Measurements from ENCODE around the gene PCDHA2. TPM values are rescaled to one million over a fixed set of nuclear protein-coding genes. Genes with fewer than 3 reads are reported as not detected.

PCDHA2 gene
- total RNA-seq, 1 experiment from 2014 or later, result not detected

DNA sequence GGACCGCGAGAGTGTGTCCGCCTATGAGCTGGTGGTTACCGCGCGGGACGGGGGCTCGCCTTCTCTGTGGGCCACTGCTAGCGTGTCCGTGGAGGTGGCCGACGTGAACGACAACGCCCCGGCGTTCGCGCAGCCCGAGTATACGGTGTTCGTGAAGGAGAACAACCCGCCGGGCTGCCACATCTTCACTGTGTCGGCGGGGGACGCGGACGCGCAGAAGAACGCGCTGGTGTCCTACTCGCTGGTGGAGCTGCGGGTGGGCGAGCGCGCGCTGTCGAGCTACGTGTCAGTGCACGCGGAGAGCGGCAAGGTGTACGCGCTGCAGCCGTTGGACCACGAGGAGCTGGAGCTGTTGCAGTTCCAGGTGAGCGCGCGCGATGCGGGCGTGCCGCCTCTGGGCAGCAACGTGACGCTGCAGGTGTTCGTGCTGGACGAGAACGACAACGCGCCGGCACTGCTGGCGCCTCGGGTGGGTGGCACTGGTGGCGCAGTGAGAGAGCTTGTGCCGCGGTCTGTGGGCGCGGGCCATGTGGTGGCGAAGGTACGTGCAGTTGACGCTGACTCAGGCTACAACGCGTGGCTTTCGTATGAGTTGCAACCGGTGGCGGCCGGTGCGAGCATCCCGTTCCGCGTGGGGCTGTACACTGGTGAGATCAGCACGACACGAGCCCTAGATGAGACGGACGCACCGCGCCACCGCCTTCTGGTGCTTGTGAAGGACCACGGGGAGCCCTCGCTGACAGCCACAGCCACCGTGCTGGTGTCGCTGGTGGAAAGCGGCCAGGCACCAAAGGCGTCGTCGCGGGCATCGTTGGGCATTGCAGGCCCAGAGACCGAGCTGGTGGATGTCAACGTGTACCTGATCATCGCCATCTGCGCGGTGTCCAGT, 41.2 kb downstream of the PCDHA2 start:
- DNase-seq, result no peak
- no peak overlapping the region for H3K4me3 ChIP-seq
- H3K36me3 ChIP-seq, result no peaks in the 10 kb centered on the region
- H3K27me3 ChIP-seq, result peaks cover 10% of the 10 kb centered on the region
- H3K9me3 ChIP-seq, result peaks cover 10% of the 10 kb centered on the region

DNA sequence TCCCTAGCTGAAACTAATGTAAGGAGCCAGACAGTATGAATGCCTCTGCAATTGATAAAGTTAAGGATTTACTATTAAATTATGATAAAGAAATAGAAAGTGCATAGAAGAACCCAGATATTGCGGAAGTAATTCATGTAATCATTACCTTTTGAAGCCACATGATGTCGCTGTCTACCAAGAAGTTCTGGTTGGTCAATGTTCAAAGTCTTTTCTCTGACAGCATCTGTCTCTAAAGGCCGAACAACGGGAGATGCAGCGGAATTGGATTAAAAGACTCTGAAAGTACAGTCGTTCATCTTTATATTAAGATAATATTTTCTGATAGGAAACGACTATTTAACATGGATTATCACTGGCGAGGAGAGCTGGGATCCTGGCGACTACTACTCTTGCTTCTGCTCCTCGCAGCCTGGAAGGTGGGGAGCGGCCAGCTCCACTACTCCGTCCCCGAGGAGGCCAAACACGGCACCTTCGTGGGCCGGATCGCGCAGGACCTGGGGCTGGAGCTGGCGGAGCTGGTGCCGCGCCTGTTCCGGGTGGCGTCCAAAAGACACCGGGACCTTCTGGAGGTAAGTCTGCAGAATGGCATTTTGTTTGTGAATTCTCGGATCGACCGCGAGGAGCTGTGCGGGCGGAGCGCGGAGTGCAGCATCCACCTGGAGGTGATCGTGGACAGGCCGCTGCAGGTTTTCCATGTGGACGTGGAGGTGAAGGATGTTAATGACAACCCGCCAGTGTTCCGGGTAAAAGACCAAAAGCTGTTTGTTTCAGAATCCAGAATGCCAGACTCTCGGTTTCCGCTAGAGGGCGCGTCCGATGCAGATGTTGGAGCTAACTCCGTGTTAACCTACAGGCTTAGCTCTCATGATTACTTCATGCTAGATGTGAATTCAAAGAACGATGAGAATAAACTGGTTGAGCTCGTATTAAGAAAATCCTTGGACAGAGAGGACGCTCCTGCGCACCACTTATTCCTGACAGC, 46.6 kb downstream of the PCDHA2 start, which contains the start of gene PCDHA8:
TSS of gene PCDHA8 (plus strand) at position 210 of the 985 bp plus-strand sequence. CDS start at position 345, 135 bp downstream.
- DNase-seq, result no peak
- H3K9me3 ChIP-seq, result peaks cover 5% of the 10 kb centered on the region

DNA sequence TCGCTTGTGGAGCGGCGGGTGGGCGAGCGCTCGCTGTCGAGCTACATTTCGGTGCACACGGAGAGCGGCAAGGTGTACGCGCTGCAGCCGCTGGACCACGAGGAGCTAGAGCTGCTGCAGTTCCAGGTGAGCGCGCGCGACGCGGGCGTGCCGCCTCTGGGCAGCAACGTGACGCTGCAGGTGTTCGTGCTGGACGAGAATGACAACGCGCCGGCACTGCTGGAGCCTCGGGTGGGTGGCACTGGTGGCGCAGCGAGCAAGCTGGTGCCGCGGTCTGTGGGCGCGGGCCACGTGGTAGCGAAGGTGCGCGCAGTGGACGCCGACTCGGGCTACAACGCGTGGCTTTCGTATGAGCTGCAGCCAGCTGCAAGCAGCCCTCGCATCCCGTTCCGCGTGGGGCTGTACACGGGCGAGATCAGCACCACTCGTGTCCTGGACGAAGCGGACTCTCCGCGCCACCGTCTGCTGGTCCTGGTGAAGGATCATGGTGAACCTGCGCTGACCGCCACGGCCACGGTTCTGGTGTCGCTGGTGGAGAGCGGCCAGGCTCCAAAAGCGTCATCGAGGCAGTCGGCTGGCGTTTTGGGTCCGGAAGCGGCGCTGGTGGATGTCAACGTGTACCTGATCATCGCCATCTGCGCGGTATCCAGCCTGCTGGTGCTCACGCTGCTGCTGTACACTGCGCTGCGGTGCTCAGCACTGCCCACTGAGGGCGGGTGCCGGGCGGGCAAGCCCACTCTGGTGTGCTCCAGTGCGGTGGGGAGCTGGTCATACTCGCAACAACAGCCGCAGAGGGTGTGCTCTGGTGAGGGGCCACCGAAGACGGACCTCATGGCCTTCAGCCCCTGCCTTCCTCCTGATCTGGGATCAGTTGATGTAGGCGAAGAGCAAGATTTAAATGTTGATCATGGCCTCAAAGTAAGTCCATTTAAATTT, 48.4 kb downstream of the PCDHA2 start:
- Histone ChIP-seq H3K9me3 (peaks cover 10% of the 10 kb centered on the region), H3K36me3 (no peaks in the 10 kb centered on the region), H3K27me3 (peaks cover 6% of the 10 kb centered on the region), H3K4me3 (no peak overlapping the region)
- no peak for DNase-seq

More for the DNA sequence above, 46.6 kb downstream of the PCDHA2 start, which contains the start of gene PCDHA8:
- Histone ChIP-seq H3K36me3 (no peaks in the 10 kb centered on the region), H3K4me3 (no peak within 1 kb of the TSS), H3K27me3 (peaks cover 3% of the 10 kb centered on the region; the same call in 1 of the 2 replicates)

Other genes starting within 250 kb of the PCDHA2 start
- 4.0 and 4.5 TPM in 2 replicates for gene EIF4EBP3, start 247.2 kb upstream of the PCDHA2 start, total RNA-seq (2014; rRNA removed; shearing (Covaris generic); ENCODE audit: low replicate concordance)
- 62.1 and 92.9 TPM in 2 replicates for gene SRA1, start 237.4 kb upstream of the PCDHA2 start, total RNA-seq (2014; rRNA removed; shearing (Covaris generic); ENCODE audit: low replicate concordance)
- gene APBB3, start 230.3 kb upstream of the PCDHA2 start, total RNA-seq (2014; rRNA removed; shearing (Covaris generic); ENCODE audit: low replicate concordance), result 7.2 and 12.5 TPM in 2 replicates
- 21.7 and 24.8 TPM in 2 replicates for gene SLC35A4, start 230.0 kb upstream of the PCDHA2 start, total RNA-seq (2014; rRNA removed; shearing (Covaris generic); ENCODE audit: low replicate concordance)
- 0.49 and 2.6 TPM in 2 replicates for gene CD14, start 161.7 kb upstream of the PCDHA2 start, total RNA-seq (2014; rRNA removed; shearing (Covaris generic); ENCODE audit: low replicate concordance)
- gene TMCO6, start 155.4 kb upstream of the PCDHA2 start, total RNA-seq (2014; rRNA removed; shearing (Covaris generic); ENCODE audit: low replicate concordance), result 5.5 and 10.7 TPM in 2 replicates
- 86.0 and 94.5 TPM in 2 replicates for gene NDUFA2, start 147.2 kb upstream of the PCDHA2 start, total RNA-seq (2014; rRNA removed; shearing (Covaris generic); ENCODE audit: low replicate concordance)
- 53.6 and 96.7 TPM in 2 replicates for gene IK, start 147.0 kb upstream of the PCDHA2 start, total RNA-seq (2014; rRNA removed; shearing (Covaris generic); ENCODE audit: low replicate concordance)
- gene WDR55, start 129.9 kb upstream of the PCDHA2 start, total RNA-seq (2014; rRNA removed; shearing (Covaris generic); ENCODE audit: low replicate concordance), result 28.8 and 38.9 TPM in 2 replicates
- gene DND1, start 121.3 kb upstream of the PCDHA2 start, total RNA-seq (2014; rRNA removed; shearing (Covaris generic); ENCODE audit: low replicate concordance), result 0.94 TPM in 1 of 2 replicates, not detected in the other
- 96.9 and 116 TPM in 2 replicates for gene HARS1, start 103.5 kb upstream of the PCDHA2 start, total RNA-seq (2014; rRNA removed; shearing (Covaris generic); ENCODE audit: low replicate concordance)
- 41.8 and 50.1 TPM in 2 replicates for gene HARS2, start 103.4 kb upstream of the PCDHA2 start, total RNA-seq (2014; rRNA removed; shearing (Covaris generic); ENCODE audit: low replicate concordance)
- 72.7 and 90.9 TPM in 2 replicates for gene ZMAT2, start 94.4 kb upstream of the PCDHA2 start, total RNA-seq (2014; rRNA removed; shearing (Covaris generic); ENCODE audit: low replicate concordance)
- 0.10 TPM in 1 of 2 replicates, not detected in the other for gene PCDHA1, start 8.7 kb upstream of the PCDHA2 start, total RNA-seq (2014; rRNA removed; shearing (Covaris generic); ENCODE audit: low replicate concordance)
- not detected in 2 replicates for gene PCDHA3, start 6.2 kb downstream of the PCDHA2 start, total RNA-seq (2014; rRNA removed; shearing (Covaris generic); ENCODE audit: low replicate concordance)
- gene PCDHA4, start 12.2 kb downstream of the PCDHA2 start, total RNA-seq (2014; rRNA removed; shearing (Covaris generic); ENCODE audit: low replicate concordance), result not detected in 2 replicates
- not detected in 2 replicates for gene PCDHA5, start 26.8 kb downstream of the PCDHA2 start, total RNA-seq (2014; rRNA removed; shearing (Covaris generic); ENCODE audit: low replicate concordance)
- 0.86 TPM in 1 of 2 replicates, not detected in the other for gene PCDHA6, start 33.1 kb downstream of the PCDHA2 start, total RNA-seq (2014; rRNA removed; shearing (Covaris generic); ENCODE audit: low replicate concordance)
- 0.10 TPM in 1 of 2 replicates, not detected in the other for gene PCDHA7, start 39.4 kb downstream of the PCDHA2 start, total RNA-seq (2014; rRNA removed; shearing (Covaris generic); ENCODE audit: low replicate concordance)
- not detected in 2 replicates for gene PCDHA8, start 46.3 kb downstream of the PCDHA2 start, total RNA-seq (2014; rRNA removed; shearing (Covaris generic); ENCODE audit: low replicate concordance)
- gene PCDHA9, start 53.5 kb downstream of the PCDHA2 start, total RNA-seq (2014; rRNA removed; shearing (Covaris generic); ENCODE audit: low replicate concordance), result not detected in 2 replicates
- not detected in 2 replicates for gene PCDHA10, start 61.0 kb downstream of the PCDHA2 start, total RNA-seq (2014; rRNA removed; shearing (Covaris generic); ENCODE audit: low replicate concordance)
- not detected in 2 replicates for gene PCDHA11, start 74.1 kb downstream of the PCDHA2 start, total RNA-seq (2014; rRNA removed; shearing (Covaris generic); ENCODE audit: low replicate concordance)
- not detected in 2 replicates for gene PCDHA12, start 80.5 kb downstream of the PCDHA2 start, total RNA-seq (2014; rRNA removed; shearing (Covaris generic); ENCODE audit: low replicate concordance)
- gene PCDHA13, start 87.3 kb downstream of the PCDHA2 start, total RNA-seq (2014; rRNA removed; shearing (Covaris generic); ENCODE audit: low replicate concordance), result not detected in 2 replicates
- gene PCDHAC1, start 131.4 kb downstream of the PCDHA2 start, total RNA-seq (2014; rRNA removed; shearing (Covaris generic); ENCODE audit: low replicate concordance), result not detected in 2 replicates
- gene PCDHAC2, start 171.6 kb downstream of the PCDHA2 start, total RNA-seq (2014; rRNA removed; shearing (Covaris generic); ENCODE audit: low replicate concordance), result 0.07 TPM in 1 of 2 replicates, not detected in the other

All from MG63 (cell line).